Measurements from ENCODE around the gene ASCC1.

- no peak for TF ChIP-seq CTCF (conservative IDR thresholded peaks at IDR 0.05 in 1 of 2, IDR thresholded peaks at IDR 0.05 in 1 of 2; ENCODE audit: extremely low read depth in 1 of 2, insufficient read depth in 1 of 2, low read depth in 1 of 2, low read length in 2 of 2)
- no peak for TF ChIP-seq EZH2 (IDR thresholded peaks at IDR 0.05; ENCODE audit: borderline replicate concordance, low read length)
Observed at GRCh38 chr10:72105710-72106109, 110.4 kb downstream of the ASCC1 start.

Data from mammary epithelial cell (primary cell).